Mesenchymal stem cell (in vitro differentiated cells and primary cell): ENCODE measurements around the gene EYA2.

ENCODE experiments used
- DNase-seq: peaks from one replicate; pipeline ENCODE4 v3.0.0-alpha.2; 2013
- H2AFZ ChIP-seq: one replicate; pipeline ENCODE4 v1.6.1; 2013; ENCODE audit warnings: low read depth, mild to moderate bottlenecking, control low read depth, inconsistent platforms, low read length, moderate library complexity
- H2AK5ac ChIP-seq: 2 replicates; pipeline ENCODE4 v1.6.1; 2013; ENCODE audit warnings: low read length, moderate library complexity, mild to moderate bottlenecking, inconsistent platforms; ENCODE audit not compliant: severe bottlenecking
- H2BK120ac ChIP-seq: one replicate; pipeline ENCODE4 v1.6.1; 2013; ENCODE audit warnings: low read depth, mild to moderate bottlenecking, inconsistent platforms, low read length, moderate library complexity
- H2BK12ac ChIP-seq, 2 experiments: one replicate each; pipeline ENCODE4 v1.6.1; 2013; ENCODE audit warnings: inconsistent platforms in 2 of 2, low read length in 2 of 2, mild to moderate bottlenecking in 2 of 2, moderate library complexity in 2 of 2, control low read depth in 1 of 2
- H2BK15ac ChIP-seq: one replicate; pipeline ENCODE4 v1.6.1; 2013; ENCODE audit warnings: mild to moderate bottlenecking, low read depth, inconsistent platforms; ENCODE audit not compliant: poor library complexity, severe bottlenecking
- H2BK5ac ChIP-seq: 2 replicates; pipeline ENCODE4 v1.6.1; 2013; ENCODE audit warnings: low read depth, mild to moderate bottlenecking, low read length, control low read depth, inconsistent platforms; ENCODE audit not compliant: poor library complexity, severe bottlenecking
- H3K14ac ChIP-seq, 2 experiments: one replicate each; pipeline ENCODE4 v1.6.1; 2013; ENCODE audit warnings: inconsistent platforms in 2 of 2, low read length in 2 of 2, control low read depth in 1 of 2, mild to moderate bottlenecking in 1 of 2, moderate library complexity in 1 of 2
- H3K18ac ChIP-seq, 2 experiments: one replicate each; pipeline ENCODE4 v1.6.1; 2013; ENCODE audit warnings: inconsistent platforms in 2 of 2, low read length in 2 of 2, control low read depth in 1 of 2, low read depth in 1 of 2, mild to moderate bottlenecking in 1 of 2
- H3K23ac ChIP-seq, 2 experiments: one replicate each; pipeline ENCODE4 v1.6.1; 2013; ENCODE audit warnings: inconsistent platforms in 2 of 2, low read length in 2 of 2, mild to moderate bottlenecking in 2 of 2, moderate library complexity in 2 of 2, control low read depth in 1 of 2
- H3K27ac ChIP-seq: 2 replicates; pipeline ENCODE4 v1.5.1; 2013; ENCODE audit warnings: mild to moderate bottlenecking, moderate library complexity, low read length, control low read depth, inconsistent platforms; ENCODE audit not compliant: poor library complexity, severe bottlenecking
- H3K27me3 ChIP-seq, 2 experiments: 2 replicates each; pipeline versions ENCODE4 v1.6.1 to v1.7.0; 2013; ENCODE audit warnings: low read length in 2 of 2, mild to moderate bottlenecking in 2 of 2, moderate library complexity in 2 of 2, control low read depth in 1 of 2, inconsistent platforms in 1 of 2; ENCODE audit not compliant: control insufficient read depth in 1 of 2, insufficient read depth in 1 of 2
- H3K36me3 ChIP-seq, 2 experiments: 2 replicates each; pipeline versions ENCODE4 v1.6.1 to v1.7.0; 2013; ENCODE audit warnings: low read length in 2 of 2, control low read depth in 1 of 2, inconsistent platforms in 1 of 2, low read depth in 1 of 2, mild to moderate bottlenecking in 1 of 2; ENCODE audit not compliant: insufficient read depth in 2 of 2, control insufficient read depth in 1 of 2
- H3K4ac ChIP-seq, 2 experiments: one replicate each; pipeline ENCODE4 v1.6.1; 2013; ENCODE audit warnings: inconsistent platforms in 2 of 2, low read length in 2 of 2, mild to moderate bottlenecking in 2 of 2, moderate library complexity in 2 of 2, control low read depth in 1 of 2, low read depth in 1 of 2
- H3K4me1 ChIP-seq: 2 replicates; pipeline ENCODE4 v1.6.1; 2013; ENCODE audit warnings: low read depth, low read length, control low read depth; ENCODE audit not compliant: control insufficient read depth, insufficient read depth
- H3K4me2 ChIP-seq: 2 replicates; pipeline ENCODE4 v1.6.1; 2013; ENCODE audit warnings: low read length, mild to moderate bottlenecking, inconsistent platforms; ENCODE audit not compliant: poor library complexity, severe bottlenecking
- H3K4me3 ChIP-seq, 2 experiments: 2 replicates each; pipeline versions ENCODE4 v1.5.1 to v1.7.0; 2013; ENCODE audit warnings: low read length in 2 of 2, mild to moderate bottlenecking in 2 of 2, control low read depth in 1 of 2, low read depth in 1 of 2; ENCODE audit not compliant: insufficient read depth in 1 of 2
- H3K79me1 ChIP-seq: replicated peaks from 2 replicates; pipeline ENCODE4 v1.6.1; 2013; ENCODE audit warnings: mild to moderate bottlenecking, control low read depth, low read length, inconsistent platforms; ENCODE audit not compliant: poor library complexity, severe bottlenecking
- H3K9ac ChIP-seq: 2 replicates; pipeline ENCODE4 v1.7.0; 2013; ENCODE audit warnings: mild to moderate bottlenecking, low read length, moderate library complexity
- H3K9me3 ChIP-seq: 2 replicates; pipeline ENCODE4 v1.7.0; 2013; ENCODE audit warnings: mild to moderate bottlenecking, low read length; ENCODE audit not compliant: control insufficient read depth
- H4K8ac ChIP-seq: one replicate; pipeline ENCODE4 v1.6.1; 2013; ENCODE audit warnings: inconsistent platforms, mild to moderate bottlenecking, low read length, moderate library complexity
- H4K91ac ChIP-seq: one replicate; pipeline ENCODE4 v1.6.1; 2013; ENCODE audit warnings: mild to moderate bottlenecking, low read length, inconsistent platforms
- WGBS: methylation state at CpG from one replicate; pipeline ENCODE4 v1.1.7; 2013; ENCODE audit warnings: mixed read lengths; 5-methylcytosine and 5-hydroxymethylcytosine counted together

Gene EYA2

DNA sequence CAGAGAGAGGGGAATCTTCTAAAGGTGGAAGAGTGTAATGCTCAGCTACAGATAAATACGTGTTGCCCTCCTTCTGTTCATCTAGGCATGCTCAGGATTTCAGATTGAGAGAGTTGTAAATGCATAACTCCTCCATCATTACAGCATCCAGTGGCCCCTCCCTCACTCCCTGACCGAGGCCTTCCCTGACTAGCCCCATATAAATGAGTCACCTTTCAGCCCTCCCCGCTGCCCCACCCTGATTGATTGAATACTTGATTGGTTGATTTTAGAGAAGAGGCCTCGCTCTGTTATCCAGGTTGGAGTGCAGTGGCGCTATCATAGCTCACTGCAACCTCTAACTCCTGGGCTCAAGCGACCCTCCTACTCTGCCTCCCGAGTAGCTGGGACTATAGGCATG, 193.7 kb downstream of the EYA2 start:
- no peak overlapping the region for H2BK15ac ChIP-seq
- no peaks in the 10 kb centered on the region for H3K4me1 ChIP-seq
- peaks cover 0 to 3% of the 10 kb centered on the region in 2 experiments for H3K27me3 ChIP-seq
- H3K9me3 ChIP-seq, result no peaks in the 10 kb centered on the region
- no peak for DNase-seq
- no peak overlapping the region for H3K4me2 ChIP-seq
- no peak overlapping the region for H3K27ac ChIP-seq
- no peak overlapping the region for H2AK5ac ChIP-seq
- H2BK120ac ChIP-seq, result no peak overlapping the region
- H3K14ac ChIP-seq, result no peak overlapping the region
- H3K4me3 ChIP-seq, result no peak overlapping the region
- no peak overlapping the region for H2AFZ ChIP-seq
- no peak overlapping the region for H2BK5ac ChIP-seq
- no peak overlapping the region for H3K23ac ChIP-seq
- no peak overlapping the region for H4K8ac ChIP-seq
- H3K36me3 ChIP-seq, result no peaks in the 10 kb centered on the region
- H3K4ac ChIP-seq, result no peak overlapping the region
- no peaks in the 10 kb centered on the region for H3K79me1 ChIP-seq
- H2BK12ac ChIP-seq, result no peak overlapping the region
- 88% methylated on average over 5 of the region's 7 CpGs for WGBS
- no peak overlapping the region for H3K9ac ChIP-seq
- H3K18ac ChIP-seq, result no peak overlapping the region
- no peak overlapping the region for H4K91ac ChIP-seq

DNA sequence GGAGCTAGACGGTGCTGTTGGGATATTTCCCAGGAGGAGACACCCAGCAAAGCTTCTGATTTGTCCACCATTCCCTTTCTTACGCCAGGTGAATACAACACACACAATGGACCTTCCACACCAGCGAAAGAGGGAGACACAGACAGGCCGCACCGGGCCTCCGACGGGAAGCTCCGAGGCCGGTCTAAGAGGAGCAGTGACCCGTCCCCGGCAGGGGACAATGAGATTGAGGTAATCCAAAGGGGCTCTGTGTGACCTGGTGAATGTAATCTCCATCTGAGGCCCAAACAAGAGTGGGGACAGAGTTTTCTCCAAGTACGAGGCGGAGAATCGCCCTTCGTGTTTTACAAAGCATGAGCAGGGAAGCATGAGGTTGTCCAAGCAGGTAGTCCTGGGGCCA, 194.5 kb downstream of the EYA2 start:
- H3K4me2 ChIP-seq, result no peak overlapping the region
- H3K9ac ChIP-seq, result no peak overlapping the region
- no peak overlapping the region for H3K18ac ChIP-seq
- no peak overlapping the region for H2AFZ ChIP-seq
- no peak overlapping the region for H4K91ac ChIP-seq
- no peak overlapping the region for H2BK120ac ChIP-seq
- no peaks in the 10 kb centered on the region for H3K79me1 ChIP-seq
- no peak overlapping the region for H3K4me3 ChIP-seq
- H3K27me3 ChIP-seq, result peaks cover 0 to 3% of the 10 kb centered on the region in 2 experiments
- no peaks in the 10 kb centered on the region for H3K9me3 ChIP-seq
- DNase-seq, result no peak
- WGBS, result 91% methylated on average over 15 of the region's 15 CpGs
- H4K8ac ChIP-seq, result no peak overlapping the region
- H3K36me3 ChIP-seq, result no peaks in the 10 kb centered on the region
- H3K14ac ChIP-seq, result no peak overlapping the region
- no peak overlapping the region for H2BK5ac ChIP-seq
- H2BK12ac ChIP-seq, result no peak overlapping the region
- no peak overlapping the region for H2BK15ac ChIP-seq
- no peak overlapping the region for H2AK5ac ChIP-seq
- H3K4ac ChIP-seq, result no peak overlapping the region
- no peak overlapping the region for H3K23ac ChIP-seq
- H3K4me1 ChIP-seq, result no peaks in the 10 kb centered on the region
- H3K27ac ChIP-seq, result no peak overlapping the region

DNA sequence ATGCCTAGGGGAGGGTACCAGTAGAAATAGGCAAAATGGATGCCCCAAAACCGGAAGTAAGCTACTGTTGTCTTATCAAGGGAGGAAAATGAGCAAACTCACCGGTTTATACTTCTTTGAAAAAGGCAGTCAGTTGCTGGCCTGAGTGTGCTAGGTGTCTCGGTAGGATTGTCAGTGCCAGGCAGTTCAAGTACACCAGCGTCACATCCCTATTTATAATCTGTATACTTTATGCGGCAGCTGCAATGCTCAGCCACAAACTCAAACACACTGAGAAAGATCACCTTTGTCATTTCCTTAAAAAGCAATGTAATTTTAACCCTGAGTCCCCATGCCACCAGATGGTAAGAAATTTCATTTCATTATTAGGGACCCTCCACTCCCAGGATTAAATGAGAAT, 196.2 kb downstream of the EYA2 start:
- no peak overlapping the region for H4K91ac ChIP-seq
- H2BK12ac ChIP-seq, result no peak overlapping the region
- no peaks in the 10 kb centered on the region for H3K36me3 ChIP-seq
- peaks cover 0 to 3% of the 10 kb centered on the region in 2 experiments for H3K27me3 ChIP-seq
- no peak overlapping the region for H3K4ac ChIP-seq
- no peaks in the 10 kb centered on the region for H3K4me1 ChIP-seq
- H2BK15ac ChIP-seq, result no peak overlapping the region
- H4K8ac ChIP-seq, result no peak overlapping the region
- H3K23ac ChIP-seq, result no peak overlapping the region
- H3K14ac ChIP-seq, result no peak overlapping the region
- H3K9ac ChIP-seq, result no peak overlapping the region
- H2BK120ac ChIP-seq, result no peak overlapping the region
- H3K4me3 ChIP-seq, result no peak overlapping the region
- H2BK5ac ChIP-seq, result no peak overlapping the region
- no peaks in the 10 kb centered on the region for H3K79me1 ChIP-seq
- no peak overlapping the region for H3K4me2 ChIP-seq
- no peak overlapping the region for H2AK5ac ChIP-seq
- H3K27ac ChIP-seq, result no peak overlapping the region
- 80% methylated on average over 5 of the region's 5 CpGs for WGBS
- peaks cover 6% of the 10 kb centered on the region for H3K9me3 ChIP-seq
- no peak for DNase-seq
- no peak overlapping the region for H2AFZ ChIP-seq
- H3K18ac ChIP-seq, result no peak overlapping the region

DNA sequence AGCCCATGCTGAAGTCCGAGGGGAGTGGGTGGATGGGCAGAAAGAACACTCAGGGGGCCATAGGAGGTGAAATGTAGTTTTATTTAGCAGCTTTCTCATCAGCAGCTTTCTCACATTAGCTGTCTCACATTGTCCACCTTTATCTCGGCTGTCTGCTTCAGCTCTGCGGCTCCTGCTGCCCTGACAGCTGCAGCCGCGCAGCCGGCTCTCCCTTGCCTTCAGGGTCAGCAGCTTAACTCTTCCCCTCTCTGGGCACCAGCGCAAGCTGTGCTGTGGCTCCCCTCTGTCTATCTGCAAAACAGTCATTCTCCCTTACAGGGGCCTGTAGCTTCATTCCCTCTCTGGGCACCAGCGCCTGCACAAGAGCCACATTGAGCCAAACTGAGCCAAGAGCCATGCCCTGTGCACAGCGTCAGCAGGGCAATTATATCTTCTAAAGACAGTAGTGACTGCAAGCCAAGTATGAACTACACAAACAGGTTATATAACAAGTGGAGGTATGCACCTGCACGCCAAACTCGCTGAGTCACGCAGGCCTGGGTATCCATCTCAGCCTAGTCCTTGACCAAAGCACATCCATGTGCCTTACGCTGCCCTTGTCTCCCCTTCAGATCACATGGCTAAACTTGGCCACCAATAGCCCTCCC, 198.8 kb downstream of the EYA2 start:
- Histone ChIP-seq H2AFZ (no peak overlapping the region), H3K4me1 (no peaks in the 10 kb centered on the region), H3K4me2 (no peak overlapping the region), H3K14ac (no peak overlapping the region), H3K4ac (no peak overlapping the region), H3K27ac (no peak overlapping the region), H3K36me3 (no peaks in the 10 kb centered on the region), H2AK5ac (no peak overlapping the region), H2BK5ac (no peak overlapping the region), H3K18ac (no peak overlapping the region), H3K27me3 (peaks cover 0 to 3% of the 10 kb centered on the region in 2 experiments), H2BK12ac (no peak overlapping the region), H3K4me3 (no peak overlapping the region), H3K79me1 (no peaks in the 10 kb centered on the region), H3K9me3 (peaks cover 19% of the 10 kb centered on the region), H3K23ac (no peak overlapping the region), H3K9ac (no peak overlapping the region), H4K91ac (no peak overlapping the region), H2BK15ac (no peak overlapping the region), H2BK120ac (no peak overlapping the region), H4K8ac (no peak overlapping the region)
- DNase-seq, result no peak
- 85% methylated on average over 12 of the region's 13 CpGs for WGBS
